K562 (cell line): ENCODE measurements around the gene ART4. TPM values are rescaled to one million over a fixed set of nuclear protein-coding genes. Genes with fewer than 3 reads are reported as not detected.

Experiments used
- ATF1 ChIP-seq, 2 experiments: fragments of 450-650 bp in 1 of 2; IDR thresholded peaks; 2 replicates each; pipeline ENCODE4 v1.6.1; 2016; ENCODE audit warnings: missing compliant biosample characterization in 1 of 2, missing genetic modification characterization in 1 of 2
- COPS2 ChIP-seq: fragments of 450-650 bp; conservative IDR thresholded peaks from 2 replicates; pipeline ENCODE4 v1.6.1; 2016; ENCODE audit warnings: mild to moderate bottlenecking, moderate library complexity
- EP300 ChIP-seq: IDR thresholded peaks from 2 replicates; pipeline ENCODE4 v1.6.1; 2012; ENCODE audit warnings: low read length, improper control_type of control experiment
- MYC ChIP-seq, 2 experiments: fragments of 250-450 bp in 1 of 2; sonication (Bioruptor Pico) in 1 of 2; IDR thresholded peaks; 2 replicates each; pipeline versions ENCODE4 v1.5.1 to v1.6.1; 2012 to 2021; ENCODE audit warnings: low read depth in 2 of 2, borderline replicate concordance in 1 of 2, improper control_type of control experiment in 1 of 2, low read length in 1 of 2, mild to moderate bottlenecking in 1 of 2, moderate library complexity in 1 of 2
- RBM39 ChIP-seq: fragments of 200-400 bp; formaldehyde crosslinking; optimal IDR thresholded peaks from 2 replicates; pipeline ENCODE3; 2018; ENCODE audit warnings: low read depth, low read length
- ZNF3 ChIP-seq: fragments of 250-450 bp; sonication (Bioruptor Pico); IDR thresholded peaks from 2 replicates; pipeline ENCODE4 v1.5.0; 2021; ENCODE audit warnings: mild to moderate bottlenecking, moderate library complexity
- polyA plus RNA-seq, 8 experiments: library from polyadenylated mRNA; depleted of rRNA in 4 of 8; stranded (reverse) in 5 of 8; unstranded in 3 of 8; fragments of >200 nt; fragmentation: Nextera tagmentation in 2 of 8; fragmentation: Illumina TruSeq in 1 of 8; extraction: Ambion mirVana in 2 of 8; extraction: Trizol in 1 of 8; gene quantifications; 2 replicates each; pipeline versions ENCODE4 v1.2.1 to v1.2.3, GENCODE V29; 2011 to 2014; ENCODE audit warnings: inconsistent platforms in 1 of 8, missing spikeins in 1 of 8
- total RNA-seq, 7 experiments: library from RNA; depleted of rRNA in 6 of 7; stranded (reverse); fragments of >200 nt in 6 of 7; fragmentation: Illumina TruSeq in 2 of 7; extraction: Trizol in 2 of 7; gene quantifications; 2 replicates each; pipeline versions ENCODE4 v1.2.1 to v1.2.3, GENCODE V29; 2011 to 2021; ENCODE audit warnings: low replicate concordance in 1 of 7
- TF ChIP-seq, protein P1 (sequence below): fragments of 150-350 bp; IDR thresholded peaks from 2 replicates; pipeline ENCODE4 v1.6.1; 2014; ENCODE audit warnings: low read depth, mild to moderate bottlenecking, low read length, borderline replicate concordance
- TF ChIP-seq, protein P2 (sequence below): fragments of 450-650 bp; IDR thresholded peaks from 2 replicates; pipeline ENCODE4 v1.6.1; 2018; ENCODE audit not compliant: partially characterized antibody
- TF ChIP-seq, protein P3 (sequence below): sonication (generic); formaldehyde crosslinking; IDR thresholded peaks from 2 replicates; pipeline ENCODE4 v1.8.1; 2023; ENCODE audit warnings: mild to moderate bottlenecking, missing genetic modification reagents

Gene ART4
- total and polyA plus RNA-seq, 9 of the 15 experiments (the other 6 are each of a cell fraction or from before 2014, with no cell fraction given) = 0.07 TPM; not detected in 8

DNA sequence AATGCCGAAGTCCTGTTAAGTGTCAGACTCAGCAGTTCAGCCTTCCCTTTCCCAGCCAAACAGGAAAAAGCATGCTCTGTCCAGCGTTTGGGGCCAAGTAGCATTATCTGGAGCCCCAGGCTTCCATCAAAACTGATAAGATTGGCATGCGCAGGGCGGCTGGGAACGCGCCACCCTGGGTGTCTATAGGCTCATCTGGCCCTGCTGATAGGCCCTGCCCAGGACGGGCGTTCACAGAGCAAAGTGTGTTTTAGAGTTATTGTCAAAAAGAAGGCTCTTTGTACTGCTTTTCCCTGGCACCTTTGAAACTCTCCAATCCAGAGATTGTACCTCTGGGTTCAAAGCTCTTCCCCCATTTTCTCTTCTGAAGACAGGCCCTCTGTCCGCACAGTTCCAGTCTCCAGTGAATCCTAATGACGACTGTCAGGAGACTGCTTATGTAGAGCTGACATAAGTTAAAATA lies at the start of gene ART4 (continued):
- TF ChIP-seq ATF1 (CRISPR knock-in tag; IDR thresholded peaks at IDR 0.05) (no peak), ATF1 (tag; IDR thresholded peaks at IDR 0.05) (no peak), EP300 (peak; percentile 43; the same call in 1 of the 2 replicates), COPS2 (no peak), RBM39 (no peak), ZNF3 (CRISPR knock-in tag) (no peak), MYC (IDR thresholded peaks at IDR 0.05; ENCODE audit: low read depth, low read length) (0 out of 2 replicates have a peak, but pooled peaks have one; percentile 14), MYC (CRISPR knock-in tag; IDR thresholded peaks at IDR 0.05; ENCODE audit: borderline replicate concordance, low read depth) (no peak)
- TF ChIP-seq, protein P1, sequence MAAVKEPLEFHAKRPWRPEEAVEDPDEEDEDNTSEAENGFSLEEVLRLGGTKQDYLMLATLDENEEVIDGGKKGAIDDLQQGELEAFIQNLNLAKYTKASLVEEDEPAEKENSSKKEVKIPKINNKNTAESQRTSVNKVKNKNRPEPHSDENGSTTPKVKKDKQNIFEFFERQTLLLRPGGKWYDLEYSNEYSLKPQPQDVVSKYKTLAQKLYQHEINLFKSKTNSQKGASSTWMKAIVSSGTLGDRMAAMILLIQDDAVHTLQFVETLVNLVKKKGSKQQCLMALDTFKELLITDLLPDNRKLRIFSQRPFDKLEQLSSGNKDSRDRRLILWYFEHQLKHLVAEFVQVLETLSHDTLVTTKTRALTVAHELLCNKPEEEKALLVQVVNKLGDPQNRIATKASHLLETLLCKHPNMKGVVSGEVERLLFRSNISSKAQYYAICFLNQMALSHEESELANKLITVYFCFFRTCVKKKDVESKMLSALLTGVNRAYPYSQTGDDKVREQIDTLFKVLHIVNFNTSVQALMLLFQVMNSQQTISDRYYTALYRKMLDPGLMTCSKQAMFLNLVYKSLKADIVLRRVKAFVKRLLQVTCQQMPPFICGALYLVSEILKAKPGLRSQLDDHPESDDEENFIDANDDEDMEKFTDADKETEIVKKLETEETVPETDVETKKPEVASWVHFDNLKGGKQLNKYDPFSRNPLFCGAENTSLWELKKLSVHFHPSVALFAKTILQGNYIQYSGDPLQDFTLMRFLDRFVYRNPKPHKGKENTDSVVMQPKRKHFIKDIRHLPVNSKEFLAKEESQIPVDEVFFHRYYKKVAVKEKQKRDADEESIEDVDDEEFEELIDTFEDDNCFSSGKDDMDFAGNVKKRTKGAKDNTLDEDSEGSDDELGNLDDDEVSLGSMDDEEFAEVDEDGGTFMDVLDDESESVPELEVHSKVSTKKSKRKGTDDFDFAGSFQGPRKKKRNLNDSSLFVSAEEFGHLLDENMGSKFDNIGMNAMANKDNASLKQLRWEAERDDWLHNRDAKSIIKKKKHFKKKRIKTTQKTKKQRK = no peak
- TF ChIP-seq, protein P2, sequence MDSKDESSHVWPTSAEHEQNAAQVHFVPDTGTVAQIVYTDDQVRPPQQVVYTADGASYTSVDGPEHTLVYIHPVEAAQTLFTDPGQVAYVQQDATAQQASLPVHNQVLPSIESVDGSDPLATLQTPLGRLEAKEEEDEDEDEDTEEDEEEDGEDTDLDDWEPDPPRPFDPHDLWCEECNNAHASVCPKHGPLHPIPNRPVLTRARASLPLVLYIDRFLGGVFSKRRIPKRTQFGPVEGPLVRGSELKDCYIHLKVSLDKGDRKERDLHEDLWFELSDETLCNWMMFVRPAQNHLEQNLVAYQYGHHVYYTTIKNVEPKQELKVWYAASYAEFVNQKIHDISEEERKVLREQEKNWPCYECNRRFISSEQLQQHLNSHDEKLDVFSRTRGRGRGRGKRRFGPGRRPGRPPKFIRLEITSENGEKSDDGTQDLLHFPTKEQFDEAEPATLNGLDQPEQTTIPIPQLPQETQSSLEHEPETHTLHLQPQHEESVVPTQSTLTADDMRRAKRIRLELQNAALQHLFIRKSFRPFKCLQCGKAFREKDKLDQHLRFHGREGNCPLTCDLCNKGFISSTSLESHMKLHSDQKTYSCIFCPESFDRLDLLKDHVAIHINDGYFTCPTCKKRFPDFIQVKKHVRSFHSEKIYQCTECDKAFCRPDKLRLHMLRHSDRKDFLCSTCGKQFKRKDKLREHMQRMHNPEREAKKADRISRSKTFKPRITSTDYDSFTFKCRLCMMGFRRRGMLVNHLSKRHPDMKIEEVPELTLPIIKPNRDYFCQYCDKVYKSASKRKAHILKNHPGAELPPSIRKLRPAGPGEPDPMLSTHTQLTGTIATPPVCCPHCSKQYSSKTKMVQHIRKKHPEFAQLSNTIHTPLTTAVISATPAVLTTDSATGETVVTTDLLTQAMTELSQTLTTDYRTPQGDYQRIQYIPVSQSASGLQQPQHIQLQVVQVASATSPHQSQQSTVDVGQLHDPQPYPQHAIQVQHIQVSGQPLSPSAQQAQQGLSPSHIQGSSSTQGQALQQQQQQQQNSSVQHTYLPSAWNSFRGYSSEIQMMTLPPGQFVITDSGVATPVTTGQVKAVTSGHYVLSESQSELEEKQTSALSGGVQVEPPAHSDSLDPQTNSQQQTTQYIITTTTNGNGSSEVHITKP = no peak
- TF ChIP-seq, protein P3, sequence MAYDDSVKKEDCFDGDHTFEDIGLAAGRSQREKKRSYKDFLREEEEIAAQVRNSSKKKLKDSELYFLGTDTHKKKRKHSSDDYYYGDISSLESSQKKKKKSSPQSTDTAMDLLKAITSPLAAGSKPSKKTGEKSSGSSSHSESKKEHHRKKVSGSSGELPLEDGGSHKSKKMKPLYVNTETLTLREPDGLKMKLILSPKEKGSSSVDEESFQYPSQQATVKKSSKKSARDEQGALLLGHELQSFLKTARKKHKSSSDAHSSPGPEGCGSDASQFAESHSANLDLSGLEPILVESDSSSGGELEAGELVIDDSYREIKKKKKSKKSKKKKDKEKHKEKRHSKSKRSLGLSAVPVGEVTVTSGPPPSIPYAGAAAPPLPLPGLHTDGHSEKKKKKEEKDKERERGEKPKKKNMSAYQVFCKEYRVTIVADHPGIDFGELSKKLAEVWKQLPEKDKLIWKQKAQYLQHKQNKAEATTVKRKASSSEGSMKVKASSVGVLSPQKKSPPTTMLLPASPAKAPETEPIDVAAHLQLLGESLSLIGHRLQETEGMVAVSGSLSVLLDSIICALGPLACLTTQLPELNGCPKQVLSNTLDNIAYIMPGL (CRISPR knock-in tag) = no peak
